Umbilical cord (tissue), 2 donors: Measurements from ENCODE around the gene LCN12. TPM values are rescaled to one million over a fixed set of nuclear protein-coding genes. Genes with fewer than 3 reads are reported as not detected.

Experiments used
- DNase-seq: peaks from one replicate; pipeline ENCODE4 v3.0.0-alpha.2; 2015; ENCODE audit warnings: low spot score
- total RNA-seq: library from RNA; depleted of rRNA; stranded (reverse); fragments of >200 nt; gene quantifications from one replicate; pipeline ENCODE4 v1.2.3, GENCODE V29; 2014; ENCODE audit warnings: low replicate concordance; ENCODE audit not compliant: insufficient read depth

LCN12 gene
- total RNA-seq, 1 donor from 2014 or later: not detected

- no peak for DNase-seq
Measured at GRCh38 chr9:136957461-136957860, 5.4 kb downstream of the LCN12 start.

- DNase-seq: no peak
Measured at GRCh38 chr9:136957901-136958300, 5.8 kb downstream of the LCN12 start.

- no peak for DNase-seq
Measured at GRCh38 chr9:136958473-136958872, 6.4 kb downstream of the LCN12 start.

GRCh38 chr9:136958898-136959850, 7.1 kb downstream of the LCN12 start:
- no peak for DNase-seq

GRCh38 chr9:136960212-136960937, 8.3 kb downstream of the LCN12 start:
- no peak for DNase-seq

GRCh38 chr9:136960938-136961275, 8.8 kb downstream of the LCN12 start:
- DNase-seq: no peak

- no peak for DNase-seq
Measured at GRCh38 chr9:136961279-136962065, 9.4 kb downstream of the LCN12 start.

GRCh38 chr9:136962163-136962562, 10.1 kb downstream of the LCN12 start:
- DNase-seq: no peak

- DNase-seq: no peak
Measured at GRCh38 chr9:136962701-136963248, 10.7 kb downstream of the LCN12 start.

GRCh38 chr9:136963341-136963740, 11.3 kb downstream of the LCN12 start:
- no peak for DNase-seq

- DNase-seq: no peak
Measured at GRCh38 chr9:136963751-136964150, 11.7 kb downstream of the LCN12 start.

- no peak for DNase-seq
Measured at GRCh38 chr9:136964171-136964689, 12.2 kb downstream of the LCN12 start.

- no peak for DNase-seq
Measured at GRCh38 chr9:136964833-136965422, 12.9 kb downstream of the LCN12 start.

- DNase-seq: no peak
Measured at GRCh38 chr9:136965771-136966484, 13.9 kb downstream of the LCN12 start.

- DNase-seq: no peak
Measured at GRCh38 chr9:136968333-136969127, 16.5 kb downstream of the LCN12 start.

GRCh38 chr9:136969150-136969549, 17.1 kb downstream of the LCN12 start:
- DNase-seq: no peak

GRCh38 chr9:136969774-136970173, 17.7 kb downstream of the LCN12 start:
- DNase-seq: no peak

GRCh38 chr9:136970361-136970760, 18.3 kb downstream of the LCN12 start:
- DNase-seq: no peak

- no peak for DNase-seq
Measured at GRCh38 chr9:136971746-136972145, 19.7 kb downstream of the LCN12 start.

- no peak for DNase-seq
Measured at GRCh38 chr9:136972335-136972734, 20.3 kb downstream of the LCN12 start.
